ENCODE results near the gene WFDC9. TPM values are rescaled to one million over a fixed set of nuclear protein-coding genes. Genes with fewer than 3 reads are reported as not detected.

WFDC9 gene
- total RNA-seq, 4 donors from 2014 or later, result not detected

- no peak overlapping the region for H3K4me3 ChIP-seq
- no peak for DNase-seq
- no peaks in the 10 kb centered on the region for H3K27me3 ChIP-seq
- H3K4me1 ChIP-seq, result no peaks in the 10 kb centered on the region
- intact Hi-C loops (cut with DNase I; ENCODE audit: low total_unique reads), result no loop called here
- no peak overlapping the region for H3K27ac ChIP-seq
- no peak for TF ChIP-seq CTCF (IDR thresholded peaks at IDR 0.05)
- TF ChIP-seq POLR2A (IDR thresholded peaks at IDR 0.05), result no peak
- no peaks in the 10 kb centered on the region for H3K36me3 ChIP-seq
- H3K9me3 ChIP-seq, result no peaks in the 10 kb centered on the region
These were observed 713 bp downstream of the WFDC9 start for GRCh38 chr20:45630371-45630770.

GRCh38 chr20:45629496-45630100, 1.5 kb downstream of the WFDC9 start, which contains the start of gene WFDC10A:
Gene WFDC10A (plus strand): TSS chr20:45629739. CDS start chr20:45629814, 75 bp downstream.
- H3K9me3 ChIP-seq, result no peaks in the 10 kb centered on the region
- H3K27me3 ChIP-seq, result no peaks in the 10 kb centered on the region
- H3K4me1 ChIP-seq, result no peaks in the 10 kb centered on the region
- no peak for DNase-seq
- H3K36me3 ChIP-seq, result no peaks in the 10 kb centered on the region
- no peak within 1 kb of the TSS for H3K4me3 ChIP-seq
- no peak within 1 kb of the TSS for H3K27ac ChIP-seq
- TF ChIP-seq POLR2A (IDR thresholded peaks at IDR 0.05) (no peak), CTCF (IDR thresholded peaks at IDR 0.05) (peak; percentile 24 to 39 (median 28))
- intact Hi-C loops (cut with DNase I; ENCODE audit: low total_unique reads), result no loop called here

GRCh38 chr20:45626540-45626939, 4.5 kb downstream of the WFDC9 start:
- Histone ChIP-seq H3K9me3 (no peaks in the 10 kb centered on the region), H3K36me3 (no peaks in the 10 kb centered on the region), H3K27me3 (no peaks in the 10 kb centered on the region), H3K27ac (no peak overlapping the region), H3K4me1 (no peaks in the 10 kb centered on the region), H3K4me3 (no peak overlapping the region)
- no peak for DNase-seq
- intact Hi-C loops (cut with DNase I; ENCODE audit: low total_unique reads), result no loop called here
- TF ChIP-seq CTCF (IDR thresholded peaks at IDR 0.05) (no peak), POLR2A (IDR thresholded peaks at IDR 0.05) (no peak)

GRCh38 chr20:45621593-45621992, 9.5 kb downstream of the WFDC9 start:
- Histone ChIP-seq H3K4me1 (no peaks in the 10 kb centered on the region), H3K27me3 (no peaks in the 10 kb centered on the region), H3K36me3 (no peaks in the 10 kb centered on the region), H3K4me3 (no peak overlapping the region), H3K27ac (no peak overlapping the region), H3K9me3 (no peaks in the 10 kb centered on the region)
- DNase-seq, result no peak
- no peak for TF ChIP-seq POLR2A (IDR thresholded peaks at IDR 0.05)
- TF ChIP-seq CTCF (IDR thresholded peaks at IDR 0.05), result no peak
- intact Hi-C loops (cut with DNase I; ENCODE audit: low total_unique reads), result no loop called here

- H3K36me3 ChIP-seq, result no peaks in the 10 kb centered on the region
- no peak for DNase-seq
- no peak overlapping the region for H3K4me3 ChIP-seq
- no peaks in the 10 kb centered on the region for H3K9me3 ChIP-seq
- H3K27ac ChIP-seq, result no peak overlapping the region
- intact Hi-C loops (cut with DNase I; ENCODE audit: low total_unique reads), result no loop called here
- H3K27me3 ChIP-seq, result no peaks in the 10 kb centered on the region
- no peak for TF ChIP-seq CTCF (IDR thresholded peaks at IDR 0.05)
- TF ChIP-seq POLR2A (IDR thresholded peaks at IDR 0.05), result no peak
- H3K4me1 ChIP-seq, result no peaks in the 10 kb centered on the region
These were observed 13.5 kb downstream of the WFDC9 start for GRCh38 chr20:45617591-45617990.
